Superior temporal gyrus (tissue), 1 donor: ENCODE data around the gene USP49.

Experiments used
- DNase-seq: peaks from one replicate; pipeline ENCODE4 v3.0.0-alpha.2; 2016; ENCODE audit errors: extremely low spot score

The USP49 gene

DNA sequence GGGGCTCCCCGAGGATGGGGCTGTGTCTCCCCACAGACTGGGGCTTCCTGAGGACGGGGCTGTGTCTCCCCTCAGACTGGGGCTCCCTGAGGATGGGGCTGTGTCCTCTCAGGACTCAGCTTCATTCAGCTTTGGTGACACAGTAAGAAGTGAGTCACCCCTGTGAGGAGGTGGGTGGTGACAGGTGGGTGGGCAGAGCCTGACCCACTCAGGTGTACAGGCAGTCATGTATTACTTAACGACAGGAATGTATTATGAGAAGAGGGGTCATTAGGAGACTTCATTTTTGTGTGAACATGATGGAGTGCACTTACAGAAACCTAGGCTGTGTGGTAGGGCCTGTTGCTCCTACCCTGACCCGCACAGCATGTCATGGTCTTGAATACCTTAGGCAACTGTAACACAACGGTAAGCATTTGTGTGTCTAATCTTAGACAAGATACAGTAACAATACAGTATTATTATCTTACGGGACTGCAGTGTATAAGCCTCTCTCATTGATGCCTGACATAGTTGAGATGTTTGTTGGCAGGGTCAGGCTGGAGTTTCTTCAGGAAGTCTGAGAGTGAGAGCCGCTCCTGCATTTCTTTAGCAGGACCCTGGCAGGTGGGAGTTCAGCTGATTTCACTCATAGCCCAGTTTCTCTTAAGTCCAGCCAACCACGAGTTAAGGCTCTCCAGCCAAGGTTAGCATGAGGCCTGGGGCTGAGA is 137.1 kb downstream of the USP49 start:
- no peak for DNase-seq

DNA sequence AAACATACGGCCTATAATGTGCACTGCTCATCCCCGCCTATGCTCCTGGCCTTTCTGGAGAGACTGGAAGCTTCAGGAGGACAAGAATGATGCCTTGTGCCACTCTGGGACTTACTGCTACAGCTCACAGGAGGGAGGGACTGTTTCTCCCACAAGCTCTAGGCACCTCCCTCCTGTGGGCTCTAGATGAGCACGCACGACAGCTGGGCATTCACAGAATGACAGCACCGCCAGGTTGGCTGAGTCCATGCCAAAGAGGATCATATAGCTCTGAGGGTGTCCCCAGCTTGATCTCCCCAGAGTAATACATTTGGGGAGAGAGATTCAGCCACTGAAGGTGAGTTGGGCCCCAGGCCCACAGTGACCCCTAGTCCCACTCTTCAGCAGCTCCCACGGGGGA is 137.9 kb downstream of the USP49 start:
- no peak for DNase-seq

DNA sequence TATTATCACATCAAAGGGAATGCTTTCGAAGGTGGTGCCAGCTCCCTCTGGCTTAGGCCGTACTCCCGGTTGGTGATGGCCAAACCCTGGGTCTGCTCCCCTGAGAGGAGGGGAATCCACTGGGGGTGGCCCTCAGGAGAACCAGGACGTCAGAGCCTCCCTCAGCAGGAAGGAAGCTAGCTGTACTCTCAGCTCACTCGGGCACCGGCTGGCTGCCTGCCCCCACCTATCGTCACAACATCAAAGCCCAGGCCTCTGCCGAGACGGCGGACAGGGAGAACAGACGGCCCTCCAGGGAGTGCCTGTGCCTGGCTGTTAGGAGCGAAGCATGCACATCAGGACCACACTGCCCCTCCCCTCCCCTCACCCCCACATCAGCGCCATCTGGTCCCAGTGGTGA is 138.8 kb downstream of the USP49 start:
- DNase-seq: no peak

DNA sequence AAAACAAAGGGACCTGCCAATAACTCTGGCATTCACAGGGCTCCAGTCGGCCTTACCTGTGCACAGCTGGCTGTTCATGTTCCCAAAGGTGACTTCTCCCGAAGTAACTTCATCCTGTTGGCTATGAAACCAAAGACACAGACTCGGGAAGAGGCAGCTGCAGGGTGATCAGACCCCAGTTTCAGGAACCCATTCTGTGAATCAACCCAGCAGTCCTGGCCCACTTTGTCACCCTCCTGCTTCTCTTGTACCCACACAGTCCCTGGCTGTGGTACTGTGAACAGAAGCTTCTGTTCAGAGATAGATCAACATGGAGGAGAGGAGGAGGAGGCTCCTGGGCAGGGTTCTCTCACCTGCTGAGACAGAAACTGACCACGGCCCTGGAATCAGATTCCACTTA is 139.3 kb downstream of the USP49 start:
- no peak for DNase-seq

DNA sequence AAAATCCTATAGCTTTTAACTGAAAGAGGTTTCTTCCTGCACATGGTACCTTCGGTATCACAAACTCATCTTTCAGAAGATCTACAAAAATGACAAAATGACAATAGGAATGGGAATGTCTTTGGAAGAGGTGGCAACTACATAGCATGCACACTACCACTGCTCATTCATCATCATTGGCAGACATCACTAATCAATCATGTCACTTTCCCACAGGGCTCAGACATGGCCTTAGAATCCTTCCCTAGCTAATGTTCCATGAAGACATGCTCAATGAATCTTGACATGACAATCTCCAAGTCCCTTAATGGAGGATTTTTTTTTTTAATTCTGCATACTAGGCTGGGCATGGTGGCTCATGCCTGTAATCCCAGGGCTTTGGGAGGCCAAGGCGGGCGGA is 144.8 kb downstream of the USP49 start:
- DNase-seq: no peak

DNA sequence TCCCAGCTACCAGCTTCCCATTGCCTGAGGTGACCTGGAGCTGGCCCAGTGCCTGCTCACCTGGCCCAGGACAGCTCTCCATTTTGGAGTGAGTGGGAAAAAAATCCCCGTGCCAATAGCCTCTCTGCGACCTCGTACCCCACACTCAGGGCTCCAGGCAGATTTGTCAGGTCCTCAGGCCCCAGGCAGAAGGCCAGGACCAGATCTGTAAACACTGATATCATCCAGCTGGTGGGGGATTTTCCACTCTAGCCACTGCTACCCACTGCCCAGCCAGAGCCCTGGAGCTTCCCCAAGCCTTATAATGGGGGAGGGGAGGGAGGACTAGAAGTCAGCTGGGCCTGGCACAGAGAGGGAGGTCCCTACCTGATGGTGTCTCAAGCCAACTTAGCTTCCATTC is 146.6 kb downstream of the USP49 start:
- no peak for DNase-seq

DNA sequence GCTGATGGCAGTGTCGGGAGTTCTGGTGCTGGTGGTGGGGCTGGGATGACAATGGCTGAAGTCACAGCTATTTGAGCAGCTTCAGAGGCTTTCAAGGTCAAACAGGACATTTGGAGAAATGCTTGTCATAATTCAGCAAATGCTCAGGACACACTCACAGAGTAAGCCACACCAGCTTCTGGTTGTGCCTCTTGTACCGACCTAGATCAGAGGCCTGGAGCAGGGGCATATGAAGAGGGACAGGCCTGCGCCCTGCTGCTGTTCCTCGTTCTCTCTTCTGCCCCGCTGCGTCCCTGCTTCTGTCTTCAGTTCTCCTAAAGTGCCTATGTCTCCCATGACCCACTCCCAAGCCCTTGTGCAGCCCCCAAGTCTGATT is 147.1 kb downstream of the USP49 start:
- no peak for DNase-seq

DNA sequence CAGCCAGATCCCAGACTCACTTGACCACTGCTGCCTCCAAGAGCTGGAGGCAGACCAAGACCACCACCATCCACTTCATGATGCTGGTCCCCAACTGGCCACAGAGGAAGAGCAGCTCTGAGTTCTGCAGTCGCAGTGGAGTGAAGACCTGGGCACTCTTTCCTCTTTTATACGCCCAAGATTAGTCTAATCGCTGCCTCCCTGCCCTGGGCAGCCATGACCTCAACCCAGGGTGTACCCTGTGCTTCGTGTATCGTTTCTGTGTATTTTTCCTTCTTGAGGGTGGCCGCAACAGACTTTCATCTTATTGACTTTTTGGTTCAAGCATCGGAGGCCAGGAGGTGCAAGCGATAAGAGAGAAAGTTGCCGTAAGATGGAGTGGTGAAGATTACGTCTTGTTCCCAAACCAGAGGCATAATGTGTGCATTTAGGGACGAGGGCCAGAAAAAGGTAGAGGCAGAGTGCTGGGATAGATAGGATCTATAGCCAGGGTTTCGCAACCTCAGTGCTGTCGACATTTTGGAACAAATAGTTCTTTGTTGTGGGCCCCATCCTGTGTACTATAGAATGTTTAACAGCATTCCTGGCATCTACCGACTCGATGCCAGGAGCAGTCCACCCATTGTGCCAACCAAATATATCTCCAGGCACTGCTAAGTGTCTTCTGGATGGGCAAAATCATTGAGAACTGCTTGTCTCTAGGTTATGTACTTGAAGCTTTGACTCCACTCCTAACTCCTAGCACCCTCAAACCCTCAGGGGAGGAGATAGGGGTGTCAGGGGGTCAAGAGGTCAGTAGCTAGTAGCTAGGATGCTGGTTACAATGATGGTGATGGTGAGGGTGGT is 147.7 kb downstream of the USP49 start, which contains the start of gene PGC:
TSS of gene PGC (minus strand) at position 142 of the 846 bp plus-strand sequence. CDS start at position 79, 63 bp downstream.
- DNase-seq: no peak

DNA sequence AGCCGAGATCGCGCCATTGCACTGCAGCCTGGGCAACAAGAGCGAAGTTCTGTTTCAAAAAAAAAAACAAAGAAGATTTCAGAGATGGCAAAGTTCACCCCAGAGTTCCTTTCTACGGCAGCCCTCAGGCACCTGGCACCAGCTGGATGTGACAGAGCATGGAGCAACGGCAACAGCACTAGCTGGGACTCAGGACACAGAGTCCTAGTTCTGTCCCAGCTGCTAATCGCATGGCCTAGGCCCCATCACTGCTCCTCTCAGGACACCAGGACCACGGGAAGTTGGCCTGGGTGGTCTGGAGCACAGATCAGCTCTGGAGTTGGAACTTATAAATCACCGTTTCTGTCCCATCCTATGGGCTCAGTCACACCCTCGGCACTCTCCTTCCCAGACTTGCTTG is 149.1 kb downstream of the USP49 start:
- DNase-seq: no peak

DNA sequence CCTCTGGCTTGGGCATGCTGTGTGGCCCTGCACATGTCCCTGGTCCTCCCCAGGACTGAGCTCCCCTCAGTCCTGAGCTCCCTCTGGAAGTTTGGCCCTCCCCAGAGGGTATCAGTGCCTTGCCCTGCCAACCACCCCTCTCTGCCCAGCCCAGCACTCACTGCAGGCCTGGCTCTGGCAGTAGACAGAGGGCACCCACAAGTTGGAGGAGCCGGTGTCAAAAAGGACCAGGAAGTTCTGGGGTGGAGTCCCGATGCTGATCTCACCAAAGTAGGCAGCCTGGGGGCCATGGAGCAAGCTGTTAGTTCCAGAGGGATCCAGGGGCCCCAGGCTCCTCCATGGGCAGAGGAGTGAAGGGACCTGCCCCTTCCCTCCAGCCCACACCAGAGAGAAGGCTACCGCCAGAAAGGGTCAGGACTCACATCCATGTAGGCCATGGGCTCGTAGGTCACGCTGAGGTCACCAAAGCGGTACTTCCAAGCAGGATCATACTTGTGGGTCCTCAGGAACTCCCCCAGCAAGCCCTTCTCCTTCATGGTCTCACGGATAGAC is 150.9 kb downstream of the USP49 start:
- DNase-seq: no peak

DNA sequence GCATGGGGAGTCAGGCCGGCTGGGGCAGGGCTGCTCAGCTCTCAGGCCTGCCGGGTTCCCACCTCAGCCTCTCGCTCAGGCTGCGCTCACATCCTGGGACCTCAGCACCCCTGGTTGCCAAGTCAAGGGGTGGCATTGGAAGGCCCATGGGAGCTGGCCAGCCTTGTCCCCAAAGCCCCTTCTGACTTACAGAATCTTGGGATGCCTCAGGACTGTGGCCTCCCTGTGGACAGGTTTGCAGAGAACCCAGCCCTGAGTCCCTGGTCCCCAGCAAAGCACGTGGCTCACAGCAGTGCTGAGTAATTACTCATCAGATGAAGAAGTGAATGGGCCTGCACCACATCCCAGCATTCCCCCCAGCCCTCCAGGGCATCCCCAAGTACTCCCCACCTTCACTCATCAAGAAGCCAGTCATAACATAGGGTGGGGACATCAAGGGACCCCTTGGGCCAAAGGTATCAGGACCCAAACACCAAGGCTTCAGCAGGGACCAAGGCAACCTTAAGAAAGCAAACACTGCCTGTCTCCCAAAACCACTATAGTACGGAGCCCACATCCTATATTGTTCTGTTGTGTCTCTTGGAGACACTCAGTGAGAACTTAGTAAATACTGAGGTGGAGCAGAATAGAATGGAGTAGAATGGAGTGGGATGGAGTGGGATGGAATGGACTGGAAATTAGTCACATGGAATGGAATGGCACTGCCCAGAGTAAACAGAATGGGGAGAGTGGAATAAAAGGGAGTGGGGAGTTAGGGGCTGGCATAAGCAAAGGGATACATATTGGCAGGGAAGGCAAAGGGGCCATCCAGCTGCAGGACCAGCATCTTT is 151.6 kb downstream of the USP49 start:
- no peak for DNase-seq

DNA sequence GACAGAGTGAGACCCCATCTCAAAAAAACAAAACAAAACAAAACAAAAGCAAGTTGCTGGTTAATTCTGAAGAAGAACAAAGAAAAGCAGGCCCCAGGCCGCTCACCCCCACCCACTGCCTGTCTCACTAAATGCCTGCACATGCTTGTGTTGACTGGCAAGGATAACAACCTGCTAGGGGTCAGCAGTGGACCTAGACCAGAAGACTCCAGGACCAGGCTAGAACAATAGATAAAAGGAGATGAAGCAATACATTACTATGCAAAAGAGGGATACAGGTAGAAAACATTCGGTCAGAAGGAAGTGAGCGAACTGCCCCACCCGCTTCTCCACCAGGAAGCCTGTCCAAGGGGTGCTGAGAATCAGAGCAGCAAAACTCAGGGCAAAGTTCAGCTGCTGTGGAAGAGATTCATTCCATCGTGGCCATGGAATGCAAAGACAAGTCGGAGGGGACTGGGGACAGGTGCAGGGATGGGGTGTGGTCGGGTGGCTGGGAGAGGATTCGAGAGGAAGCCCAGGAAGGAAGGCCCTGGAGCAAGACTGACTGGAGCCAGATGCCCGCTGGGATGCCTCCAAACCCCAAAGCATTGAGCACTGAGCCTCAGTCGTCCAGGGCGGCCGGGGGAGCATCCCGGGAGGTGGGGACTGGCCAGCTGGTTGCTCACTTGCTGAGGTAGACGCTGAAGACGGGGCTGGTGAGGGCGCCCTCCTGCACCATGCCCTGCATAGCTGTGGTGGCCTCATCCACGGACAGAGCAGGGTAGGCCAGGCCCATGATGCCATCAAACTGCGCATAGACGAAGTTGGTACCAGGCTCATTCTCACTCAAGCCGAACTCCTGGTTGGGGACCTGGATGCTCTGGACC is 153.3 kb downstream of the USP49 start:
- DNase-seq: no peak

DNA sequence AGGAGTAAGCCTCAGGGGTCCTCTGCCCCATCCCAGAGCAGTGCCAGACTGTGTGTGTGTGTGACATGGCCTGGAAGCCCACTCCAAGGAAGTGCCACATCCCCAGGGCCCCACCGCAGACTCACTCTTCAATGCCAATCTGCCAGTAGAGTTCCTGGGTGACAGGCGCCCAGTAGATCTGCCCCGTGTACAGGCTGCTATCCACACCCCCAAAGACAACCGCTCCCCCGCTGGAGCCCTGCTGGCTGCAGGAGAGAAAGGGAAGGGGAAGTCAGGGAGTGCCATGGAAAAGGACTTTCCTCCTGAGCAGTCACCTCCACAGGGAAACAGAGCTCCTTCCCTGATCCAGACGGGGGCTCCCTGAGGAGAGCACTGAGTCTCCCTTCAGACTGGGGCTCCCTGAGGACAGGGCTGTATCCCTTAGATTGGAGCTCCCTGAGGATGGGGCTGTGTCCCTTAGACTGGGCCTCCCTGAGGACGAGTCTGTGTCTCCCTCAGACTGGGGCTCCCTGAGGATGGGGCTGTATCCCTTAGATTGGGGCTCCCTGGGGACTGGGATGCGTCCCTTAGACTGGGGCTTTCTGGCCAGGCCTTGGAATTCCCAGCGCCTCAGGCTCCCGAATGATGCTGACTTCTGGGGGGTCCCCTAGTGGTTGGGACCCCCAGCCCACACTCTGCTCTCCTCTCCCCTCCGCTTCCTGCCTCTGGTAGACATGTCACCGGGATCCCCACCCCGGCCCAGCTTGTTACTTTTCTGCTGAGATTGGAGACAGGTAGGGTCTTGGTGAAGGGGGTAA is 154.6 kb downstream of the USP49 start:
- DNase-seq: no peak
